ENCODE data around the gene MPV17.
"Not testable (repeated sequence)": the region's sequence is repeated elsewhere in the genome, so short reads cannot be mapped to it uniquely, and the experiment has no call there.

The MPV17 gene

GRCh38 chr2:27306136-27306535, 16.8 kb downstream of the MPV17 start:
- H3K9ac ChIP-seq (ENCODE audit: low read length), result no peak overlapping the region

GRCh38 chr2:27305516-27305915, 17.4 kb downstream of the MPV17 start:
- TF ChIP-seq EZH2phosphoT487 (IDR thresholded peaks at IDR 0.05; ENCODE audit: low read depth) (no peak), CTCF (IDR thresholded peaks at IDR 0.05; ENCODE audit: low read depth, low read length) (no peak)
- Histone ChIP-seq H3K9ac (ENCODE audit: low read length) (no peak overlapping the region), H3K27ac (ENCODE audit: low read length) (no peak overlapping the region), H2AFZ (ENCODE audit: low read depth, low read length) (no peak overlapping the region), H3K36me3 (replicated peaks; ENCODE audit: low read depth, low read length) (no peaks in the 10 kb centered on the region), H3K9me3 (ENCODE audit: insufficient read depth, low read length) (no peaks in the 10 kb centered on the region), H3K79me2 (ENCODE audit: low read length) (no peaks in the 10 kb centered on the region), H3K4me1 (ENCODE audit: low read length) (peaks cover 4% of the 10 kb centered on the region), H3K4me2 (ENCODE audit: low read length) (no peak overlapping the region), H3K4me3 (ENCODE audit: low read length) (no peak overlapping the region), H3K27me3 (ENCODE audit: low read depth, low read length) (no peaks in the 10 kb centered on the region), H4K20me1 (ENCODE audit: insufficient read depth, low read length) (no peaks in the 10 kb centered on the region)

More at GRCh38 chr2:27306136-27306535, 16.8 kb downstream of the MPV17 start:
- Histone ChIP-seq H3K36me3 (replicated peaks; ENCODE audit: low read depth, low read length) (no peaks in the 10 kb centered on the region), H2AFZ (ENCODE audit: low read depth, low read length) (no peak overlapping the region), H4K20me1 (ENCODE audit: insufficient read depth, low read length) (no peaks in the 10 kb centered on the region), H3K79me2 (ENCODE audit: low read length) (no peaks in the 10 kb centered on the region), H3K4me3 (ENCODE audit: low read length) (no peak overlapping the region), H3K9me3 (ENCODE audit: insufficient read depth, low read length) (no peaks in the 10 kb centered on the region), H3K4me1 (ENCODE audit: low read length) (peaks cover 4% of the 10 kb centered on the region), H3K27ac (ENCODE audit: low read length) (no peak overlapping the region), H3K4me2 (ENCODE audit: low read length) (no peak overlapping the region), H3K27me3 (ENCODE audit: low read depth, low read length) (no peaks in the 10 kb centered on the region)
- TF ChIP-seq EZH2phosphoT487 (IDR thresholded peaks at IDR 0.05; ENCODE audit: low read depth) (no peak), CTCF (IDR thresholded peaks at IDR 0.05; ENCODE audit: low read depth, low read length) (no peak)

- H3K9ac ChIP-seq (ENCODE audit: low read length), result no peak overlapping the region
- peaks cover 4% of the 10 kb centered on the region for H3K4me1 ChIP-seq (ENCODE audit: low read length)
- H3K27ac ChIP-seq (ENCODE audit: low read length), result no peak overlapping the region
- H3K36me3 ChIP-seq (replicated peaks; ENCODE audit: low read depth, low read length), result no peaks in the 10 kb centered on the region
- H4K20me1 ChIP-seq (ENCODE audit: insufficient read depth, low read length), result no peaks in the 10 kb centered on the region
- H3K4me3 ChIP-seq (ENCODE audit: low read length), result no peak overlapping the region
- no peak overlapping the region for H2AFZ ChIP-seq (ENCODE audit: low read depth, low read length)
- no peaks in the 10 kb centered on the region for H3K27me3 ChIP-seq (ENCODE audit: low read depth, low read length)
- TF ChIP-seq EZH2phosphoT487 (IDR thresholded peaks at IDR 0.05; ENCODE audit: low read depth) (no peak), CTCF (IDR thresholded peaks at IDR 0.05; ENCODE audit: low read depth, low read length) (no peak)
- no peaks in the 10 kb centered on the region for H3K79me2 ChIP-seq (ENCODE audit: low read length)
- no peak overlapping the region for H3K4me2 ChIP-seq (ENCODE audit: low read length)
- no peaks in the 10 kb centered on the region for H3K9me3 ChIP-seq (ENCODE audit: insufficient read depth, low read length)
Observed at GRCh38 chr2:27304488-27305240, 18.2 kb downstream of the MPV17 start.

GRCh38 chr2:27303093-27304025, 19.5 kb downstream of the MPV17 start:
- peak overlapping the region; percentile 94 for H3K4me2 ChIP-seq (ENCODE audit: low read length)
- H4K20me1 ChIP-seq (ENCODE audit: insufficient read depth, low read length), result no peaks in the 10 kb centered on the region
- peak; percentile 78 for TF ChIP-seq CTCF (IDR thresholded peaks at IDR 0.05; ENCODE audit: low read depth, low read length)
- TF ChIP-seq EZH2phosphoT487 (IDR thresholded peaks at IDR 0.05; ENCODE audit: low read depth), result no peak
- H3K27me3 ChIP-seq (ENCODE audit: low read depth, low read length), result no peaks in the 10 kb centered on the region
- peaks cover 4% of the 10 kb centered on the region for H3K4me1 ChIP-seq (ENCODE audit: low read length)
- peak overlapping the region; percentile 100 for H2AFZ ChIP-seq (ENCODE audit: low read depth, low read length)
- peak overlapping the region; percentile 10; the same call in 1 of the 2 replicates for H3K27ac ChIP-seq (ENCODE audit: low read length)
- H3K9me3 ChIP-seq (ENCODE audit: insufficient read depth, low read length), result no peaks in the 10 kb centered on the region
- H3K4me3 ChIP-seq (ENCODE audit: low read length), result peak overlapping the region; percentile 91
- peak overlapping the region; percentile 70 for H3K9ac ChIP-seq (ENCODE audit: low read length)
- no peaks in the 10 kb centered on the region for H3K36me3 ChIP-seq (replicated peaks; ENCODE audit: low read depth, low read length)
- no peaks in the 10 kb centered on the region for H3K79me2 ChIP-seq (ENCODE audit: low read length)

- not testable (repeated sequence) for H3K4me1 ChIP-seq (ENCODE audit: low read length); H4K20me1 ChIP-seq (ENCODE audit: insufficient read depth, low read length); H3K27me3 ChIP-seq (ENCODE audit: low read depth, low read length)
Observed at GRCh38 chr2:27300606-27301005, 22.3 kb downstream of the MPV17 start.

More at GRCh38 chr2:27300606-27301005, 22.3 kb downstream of the MPV17 start:
- H3K9ac ChIP-seq (ENCODE audit: low read length); H3K4me2 ChIP-seq (ENCODE audit: low read length); H2AFZ ChIP-seq (ENCODE audit: low read depth, low read length); H3K79me2 ChIP-seq (ENCODE audit: low read length); H3K27ac ChIP-seq (ENCODE audit: low read length); H3K9me3 ChIP-seq (ENCODE audit: insufficient read depth, low read length); H3K4me3 ChIP-seq (ENCODE audit: low read length); H3K36me3 ChIP-seq (replicated peaks; ENCODE audit: low read depth, low read length): not testable (repeated sequence)
